ENCODE data around the gene SDSL.

The SDSL gene

DNA sequence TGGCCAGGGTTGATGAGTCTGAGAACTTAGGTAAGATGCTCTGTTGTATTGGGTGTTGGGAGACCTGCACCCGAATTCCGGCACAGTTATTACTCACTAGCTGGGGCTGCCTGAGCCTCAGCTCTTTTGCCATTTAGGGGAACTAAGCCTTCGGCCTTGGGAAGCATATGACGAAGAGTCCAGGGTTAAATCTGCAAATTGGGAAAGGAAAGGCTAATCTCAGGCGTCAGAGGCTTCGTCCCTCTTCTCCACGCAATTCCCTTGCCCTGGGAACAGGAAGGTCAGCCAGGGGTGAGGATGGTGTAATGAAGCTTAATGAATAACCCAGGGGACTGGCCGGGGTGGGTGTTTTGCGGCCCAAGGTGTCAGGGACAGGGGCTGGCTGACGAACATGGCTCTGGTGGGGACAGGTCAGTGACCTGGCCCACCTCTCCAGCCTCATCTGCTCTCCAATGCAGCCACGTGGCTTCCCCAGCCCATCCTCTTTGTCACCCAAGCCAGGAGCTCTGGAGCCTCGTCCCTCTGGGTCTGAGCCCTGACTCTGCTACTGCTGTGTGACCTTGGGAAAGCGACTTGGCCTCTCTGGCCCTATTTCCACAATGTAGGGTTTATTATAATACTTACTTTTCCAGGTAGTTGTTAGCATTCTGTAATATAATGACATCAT lies 3.8 kb upstream of the SDSL start:
- peak; percentile 68 for DNase-seq (ENCODE audit: low read depth)

DNA sequence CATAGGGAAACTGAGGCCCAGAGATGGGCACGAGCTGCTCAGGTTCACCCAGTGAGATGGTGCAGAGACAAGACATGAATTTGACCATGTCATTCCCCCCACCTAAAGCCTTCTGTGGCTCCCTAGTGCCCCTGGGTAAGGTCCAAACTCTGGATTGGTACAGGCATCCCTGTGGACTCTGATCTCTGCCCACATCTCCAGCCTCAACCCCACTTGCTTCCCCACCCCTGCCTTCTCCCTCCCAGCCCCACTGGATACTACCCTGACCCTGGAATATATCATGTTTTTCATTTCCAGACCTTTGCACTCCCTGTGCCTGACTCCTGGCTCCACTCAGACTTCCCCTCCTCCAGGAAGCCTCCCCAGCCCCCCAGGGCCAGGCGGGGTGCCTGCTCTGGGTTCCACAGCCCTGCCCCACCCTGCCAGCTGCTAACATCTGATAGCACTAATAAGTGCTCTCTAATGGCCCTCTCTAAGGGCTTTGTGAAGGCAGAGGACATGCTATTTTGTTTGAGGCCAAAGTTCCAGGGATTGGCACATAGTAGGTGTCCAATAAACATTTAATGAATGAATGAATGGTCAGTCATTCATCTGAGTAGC lies 1.1 kb upstream of the SDSL start:
- no peak overlapping the region for H3K4me3 ChIP-seq (ENCODE audit: control insufficient read depth, low read depth, low read length)
- no peak for TF ChIP-seq CTCF (conservative IDR thresholded peaks at IDR 0.05; ENCODE audit: control insufficient read depth, insufficient read depth, low read depth, low read length)
- no peak for DNase-seq (ENCODE audit: low read depth)

More for the DNA sequence above, 3.8 kb upstream of the SDSL start:
- no peak overlapping the region for H3K4me3 ChIP-seq (ENCODE audit: control insufficient read depth, low read depth, low read length)
- no peak for TF ChIP-seq CTCF (conservative IDR thresholded peaks at IDR 0.05; ENCODE audit: control insufficient read depth, insufficient read depth, low read depth, low read length)

DNA sequence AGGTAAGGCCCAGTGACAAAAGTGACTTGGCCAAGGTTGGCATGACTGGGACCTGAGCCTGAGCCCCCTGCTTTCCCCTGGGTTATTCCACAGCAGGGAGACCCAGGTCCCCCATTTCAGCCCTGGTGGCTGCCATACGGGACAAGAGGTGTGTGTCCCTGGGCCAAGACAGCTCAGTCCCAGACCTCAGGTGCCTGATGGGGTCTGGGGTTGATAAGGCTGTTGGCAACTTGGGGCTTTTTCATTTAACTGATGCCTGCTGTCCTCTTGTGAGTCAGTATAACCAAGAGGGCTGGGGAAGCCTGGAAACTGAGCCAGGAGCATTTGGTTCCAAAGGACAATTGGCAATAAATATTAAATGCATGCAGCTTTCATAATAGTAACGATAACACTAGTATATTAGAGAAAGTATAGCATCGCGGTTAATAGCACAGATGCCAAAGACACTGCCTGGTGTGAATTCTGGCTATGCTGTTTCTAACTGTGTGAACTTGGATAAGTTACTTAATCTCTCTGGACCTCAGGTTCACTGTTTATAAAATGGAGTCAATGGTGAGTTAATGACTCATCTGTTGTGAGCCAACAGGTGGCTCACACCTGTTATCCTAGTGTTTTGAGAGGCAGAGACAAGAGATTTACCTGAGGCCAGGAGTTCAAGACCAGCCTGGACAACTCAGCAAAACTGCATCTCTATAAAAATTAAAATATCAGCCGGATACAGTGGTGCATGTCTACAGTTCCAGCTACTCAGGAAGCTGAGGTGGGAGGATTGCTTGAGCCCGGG lies 898 bp downstream of the SDSL start:
- peak; percentile 8 for DNase-seq (ENCODE audit: low read depth)
- TF ChIP-seq CTCF (conservative IDR thresholded peaks at IDR 0.05; ENCODE audit: control insufficient read depth, insufficient read depth, low read depth, low read length), result no peak
- peak overlapping the region; percentile 63 for H3K4me3 ChIP-seq (ENCODE audit: control insufficient read depth, low read depth, low read length)

DNA sequence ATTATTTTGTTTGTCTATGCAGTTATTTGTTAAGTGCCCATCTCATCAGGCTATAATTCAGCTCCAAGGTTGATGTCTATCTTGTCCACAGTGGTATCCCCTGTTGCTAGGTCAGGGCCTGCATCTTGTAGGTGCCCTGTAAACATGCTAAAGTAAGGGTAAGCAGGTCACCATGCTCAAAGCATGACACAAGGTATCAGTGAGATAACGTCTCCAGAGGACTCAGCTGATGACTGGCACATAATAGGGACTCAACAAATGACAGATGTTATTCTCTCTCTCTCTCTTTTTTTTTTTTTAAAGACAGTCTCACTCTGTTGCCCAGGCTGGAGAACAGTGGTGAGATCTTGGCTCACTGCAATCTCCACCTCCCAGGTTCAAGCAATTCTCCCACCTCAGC lies 2.3 kb downstream of the SDSL start:
- no peak overlapping the region for H3K4me3 ChIP-seq (ENCODE audit: control insufficient read depth, low read depth, low read length)
- no peak for TF ChIP-seq CTCF (conservative IDR thresholded peaks at IDR 0.05; ENCODE audit: control insufficient read depth, insufficient read depth, low read depth, low read length)
- no peak for DNase-seq (ENCODE audit: low read depth)

- H3K4me3 ChIP-seq (ENCODE audit: control insufficient read depth, low read depth, low read length), result no peak overlapping the region
- TF ChIP-seq CTCF (conservative IDR thresholded peaks at IDR 0.05; ENCODE audit: control insufficient read depth, insufficient read depth, low read depth, low read length), result peak; percentile 85
- DNase-seq (ENCODE audit: low read depth), result peak; percentile 53
Observed at GRCh38 chr12:113424915-113425823, 3.0 kb downstream of the SDSL start.

GRCh38 chr12:113425960-113426453 lies 3.8 kb downstream of the SDSL start:
- no peak for TF ChIP-seq CTCF (conservative IDR thresholded peaks at IDR 0.05; ENCODE audit: control insufficient read depth, insufficient read depth, low read depth, low read length)
- no peak overlapping the region for H3K4me3 ChIP-seq (ENCODE audit: control insufficient read depth, low read depth, low read length)
- no peak for DNase-seq (ENCODE audit: low read depth)
